ENCODE results near the gene SAFB2. TPM values are rescaled to one million over a fixed set of nuclear protein-coding genes. Genes with fewer than 3 reads are reported as not detected.

The SAFB2 gene
- 25.9 to 41.1 TPM (median 34.7 TPM) in 5 replicates for total RNA-seq (2022; extraction: Qiagen RNA extraction)

DNA sequence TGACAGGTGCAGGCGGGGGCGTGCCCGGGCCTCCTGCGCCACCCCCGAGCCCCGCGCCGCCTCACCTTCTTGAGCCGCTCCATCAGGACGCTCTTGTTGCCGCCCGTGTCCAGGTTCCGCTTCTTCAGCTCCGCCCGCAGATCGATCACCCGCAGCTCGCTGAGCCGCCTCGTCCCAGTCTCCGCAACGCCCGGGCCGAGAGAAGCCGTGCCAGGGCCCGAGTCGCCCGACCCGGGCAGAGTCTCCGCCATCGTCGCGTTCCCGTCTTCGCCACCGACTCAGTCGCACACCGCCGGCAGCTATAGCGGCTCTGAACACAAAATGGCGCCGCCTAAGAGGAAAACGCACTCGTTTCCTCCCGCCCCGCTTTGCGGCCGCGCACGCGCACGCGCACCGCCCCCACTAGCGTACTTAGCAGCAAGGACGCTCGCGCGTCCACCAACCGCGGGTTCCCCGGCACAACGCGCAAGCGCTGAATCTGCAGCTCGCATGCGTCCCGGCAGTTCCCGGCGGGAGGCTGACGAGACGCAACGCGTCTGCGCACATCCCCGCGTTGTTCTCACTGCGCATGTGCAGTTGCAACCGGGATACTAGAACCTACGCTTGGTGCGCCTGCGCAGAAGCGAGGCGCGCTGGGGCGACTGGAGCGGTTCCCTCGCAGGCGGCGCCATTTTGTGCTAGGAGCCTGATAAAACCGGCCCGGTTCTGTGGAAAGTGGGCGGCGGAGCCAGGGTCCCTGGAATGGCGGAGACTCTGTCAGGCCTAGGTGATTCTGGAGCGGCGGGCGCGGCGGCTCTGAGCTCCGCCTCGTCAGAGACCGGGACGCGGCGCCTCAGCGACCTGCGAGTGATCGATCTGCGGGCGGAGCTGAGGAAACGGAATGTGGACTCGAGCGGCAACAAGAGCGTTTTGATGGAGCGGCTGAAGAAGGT is at the start of gene SAFB2, which contains the start of gene SAFB:
TSS of gene SAFB2 (minus strand) at position 312 of the 932 bp plus-strand sequence. CDS start at position 251, 61 bp downstream.
TSS of gene SAFB (plus strand) at position 619 of the 932 bp plus-strand sequence. CDS start at position 742, 123 bp downstream.

DNA sequence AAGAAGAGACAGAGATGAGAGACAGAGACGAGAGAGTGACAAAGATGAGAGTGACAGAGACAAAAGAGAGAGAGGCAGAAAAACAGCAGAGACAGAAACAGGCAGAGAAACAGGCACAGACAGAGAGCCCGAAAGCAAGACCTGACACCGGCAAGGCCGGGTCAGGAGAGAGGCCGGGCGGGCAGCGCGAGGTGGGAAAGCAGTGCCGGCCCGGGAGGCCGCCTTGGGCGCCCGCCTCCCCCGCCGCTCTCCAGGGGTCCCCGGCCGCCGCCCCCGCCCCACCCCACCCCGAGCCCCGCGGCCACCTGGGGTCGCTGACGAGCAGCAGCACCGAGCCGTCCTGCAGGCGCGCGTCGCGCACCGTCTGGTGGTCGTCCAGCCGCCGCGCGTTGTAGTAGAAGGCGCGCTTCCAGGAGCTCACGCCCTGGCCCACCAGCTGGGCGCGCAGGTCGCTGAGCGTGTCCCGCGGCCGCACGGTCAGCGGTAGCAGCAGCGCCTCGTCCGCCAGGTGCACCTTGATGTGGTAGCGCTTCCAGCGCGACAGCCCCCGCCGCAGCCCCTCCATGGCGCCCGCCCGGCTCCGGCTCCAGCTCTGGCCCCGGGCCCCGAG is 55.1 kb downstream of the SAFB2 start, which contains the start of gene TINCR:
TSS of gene TINCR (minus strand) at position 594 of the 610 bp plus-strand sequence.

Other genes with a start within 250 kb of the SAFB2 start
- gene ZNRF4, start 167.4 kb downstream of the SAFB2 start, total RNA-seq (2022; extraction: Qiagen RNA extraction) = not detected in 5 replicates
- 1.7 to 3.2 TPM (median 2.3 TPM) in 5 replicates for gene TINCR, start 54.8 kb downstream of the SAFB2 start, total RNA-seq (2022; extraction: Qiagen RNA extraction)
- gene SAFB, start 307 bp upstream of the SAFB2 start, total RNA-seq (2022; extraction: Qiagen RNA extraction) = 48.6 to 58.6 TPM (median 51.2 TPM) in 5 replicates
- 46.9 to 73.1 TPM (median 68.7 TPM) in 5 replicates for gene MICOS13, start 57.7 kb upstream of the SAFB2 start, total RNA-seq (2022; extraction: Qiagen RNA extraction)
- 3.6 to 5.3 TPM (median 4.3 TPM) in 5 replicates for gene HSD11B1L, start 58.3 kb upstream of the SAFB2 start, total RNA-seq (2022; extraction: Qiagen RNA extraction)
- gene RPL36, start 67.5 kb upstream of the SAFB2 start, total RNA-seq (2022; extraction: Qiagen RNA extraction) = 762 to 861 TPM (median 781 TPM) in 5 replicates
- 45.3 to 65.6 TPM (median 59.0 TPM) in 5 replicates for gene LONP1, start 97.4 kb upstream of the SAFB2 start, total RNA-seq (2022; extraction: Qiagen RNA extraction)
- not detected in 5 replicates for gene CATSPERD, start 97.9 kb upstream of the SAFB2 start, total RNA-seq (2022; extraction: Qiagen RNA extraction)
- gene PRR22, start 162.0 kb upstream of the SAFB2 start, total RNA-seq (2022; extraction: Qiagen RNA extraction) = 1.7 to 3.3 TPM (median 2.6 TPM) in 5 replicates
- gene DUS3L, start 168.4 kb upstream of the SAFB2 start, total RNA-seq (2022; extraction: Qiagen RNA extraction) = 25.9 to 34.8 TPM (median 28.7 TPM) in 5 replicates
- gene NRTN, start 182.3 kb upstream of the SAFB2 start, total RNA-seq (2022; extraction: Qiagen RNA extraction) = 0.36 to 1.4 TPM (median 0.73 TPM) in 5 replicates
- 0.15 TPM in 1 of 5 replicates, not detected in the others for gene FUT6, start 216.9 kb upstream of the SAFB2 start, total RNA-seq (2022; extraction: Qiagen RNA extraction)
- gene FUT3, start 228.7 kb upstream of the SAFB2 start, total RNA-seq (2022; extraction: Qiagen RNA extraction) = 0.06 TPM in 1 of 5 replicates, not detected in the others
- not detected in 5 replicates for gene FUT5, start 247.8 kb upstream of the SAFB2 start, total RNA-seq (2022; extraction: Qiagen RNA extraction)

All from A549 treated with Mapracorat at 1 μM for 4 hours (cell line).